22Rv1 (cell line): ENCODE measurements around the gene VAMP7.

ENCODE experiments used
- H3K27ac ChIP-seq: fragments of 450-650 bp; 2 replicates; pipeline ENCODE4 v1.5.1; 2017
- ZFX ChIP-seq: fragments of 450-650 bp; IDR thresholded peaks from 2 replicates; pipeline ENCODE4 v1.6.1; 2017; ENCODE audit warnings: antibody characterized with exemption, borderline replicate concordance
- TF ChIP-seq, protein P1 (sequence below): fragments of 450-650 bp; IDR thresholded peaks from 2 replicates; pipeline ENCODE4 v1.5.1; 2017; ENCODE audit warnings: mild to moderate bottlenecking

The VAMP7 gene

GRCh38 chrX:155870958-155871357 is 10.2 kb upstream of the VAMP7 start:
- TF ChIP-seq ZFX: no peak
- TF ChIP-seq, protein P1, sequence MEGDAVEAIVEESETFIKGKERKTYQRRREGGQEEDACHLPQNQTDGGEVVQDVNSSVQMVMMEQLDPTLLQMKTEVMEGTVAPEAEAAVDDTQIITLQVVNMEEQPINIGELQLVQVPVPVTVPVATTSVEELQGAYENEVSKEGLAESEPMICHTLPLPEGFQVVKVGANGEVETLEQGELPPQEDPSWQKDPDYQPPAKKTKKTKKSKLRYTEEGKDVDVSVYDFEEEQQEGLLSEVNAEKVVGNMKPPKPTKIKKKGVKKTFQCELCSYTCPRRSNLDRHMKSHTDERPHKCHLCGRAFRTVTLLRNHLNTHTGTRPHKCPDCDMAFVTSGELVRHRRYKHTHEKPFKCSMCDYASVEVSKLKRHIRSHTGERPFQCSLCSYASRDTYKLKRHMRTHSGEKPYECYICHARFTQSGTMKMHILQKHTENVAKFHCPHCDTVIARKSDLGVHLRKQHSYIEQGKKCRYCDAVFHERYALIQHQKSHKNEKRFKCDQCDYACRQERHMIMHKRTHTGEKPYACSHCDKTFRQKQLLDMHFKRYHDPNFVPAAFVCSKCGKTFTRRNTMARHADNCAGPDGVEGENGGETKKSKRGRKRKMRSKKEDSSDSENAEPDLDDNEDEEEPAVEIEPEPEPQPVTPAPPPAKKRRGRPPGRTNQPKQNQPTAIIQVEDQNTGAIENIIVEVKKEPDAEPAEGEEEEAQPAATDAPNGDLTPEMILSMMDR: no peak
- H3K27ac ChIP-seq: no peak overlapping the region

GRCh38 chrX:155871934-155872333 is 9.2 kb upstream of the VAMP7 start:
- H3K27ac ChIP-seq: no peak overlapping the region
- TF ChIP-seq, protein P1: no peak
- no peak for TF ChIP-seq ZFX

DNA sequence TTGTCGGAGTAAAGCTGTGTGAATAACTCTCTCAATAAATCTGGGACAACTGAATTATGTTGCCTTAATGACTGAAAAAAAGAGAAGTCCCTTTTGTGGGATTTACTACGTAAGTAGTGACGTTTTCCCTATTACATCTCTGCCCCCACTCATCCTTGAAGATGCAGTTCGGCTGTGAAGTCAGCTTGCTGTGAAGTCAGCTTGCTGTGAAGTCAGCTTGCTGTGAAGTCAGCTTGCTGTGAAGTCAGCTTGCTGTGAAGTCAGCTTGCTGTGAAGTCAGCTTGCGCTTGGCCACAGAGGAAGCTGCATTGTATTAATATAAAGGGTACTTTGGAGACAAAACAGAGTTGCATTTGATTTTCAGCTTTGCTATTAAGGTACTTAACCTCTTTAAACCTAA is 8.0 kb upstream of the VAMP7 start:
- no peak overlapping the region for H3K27ac ChIP-seq
- TF ChIP-seq ZFX: no peak
- TF ChIP-seq, protein P1: no peak

DNA sequence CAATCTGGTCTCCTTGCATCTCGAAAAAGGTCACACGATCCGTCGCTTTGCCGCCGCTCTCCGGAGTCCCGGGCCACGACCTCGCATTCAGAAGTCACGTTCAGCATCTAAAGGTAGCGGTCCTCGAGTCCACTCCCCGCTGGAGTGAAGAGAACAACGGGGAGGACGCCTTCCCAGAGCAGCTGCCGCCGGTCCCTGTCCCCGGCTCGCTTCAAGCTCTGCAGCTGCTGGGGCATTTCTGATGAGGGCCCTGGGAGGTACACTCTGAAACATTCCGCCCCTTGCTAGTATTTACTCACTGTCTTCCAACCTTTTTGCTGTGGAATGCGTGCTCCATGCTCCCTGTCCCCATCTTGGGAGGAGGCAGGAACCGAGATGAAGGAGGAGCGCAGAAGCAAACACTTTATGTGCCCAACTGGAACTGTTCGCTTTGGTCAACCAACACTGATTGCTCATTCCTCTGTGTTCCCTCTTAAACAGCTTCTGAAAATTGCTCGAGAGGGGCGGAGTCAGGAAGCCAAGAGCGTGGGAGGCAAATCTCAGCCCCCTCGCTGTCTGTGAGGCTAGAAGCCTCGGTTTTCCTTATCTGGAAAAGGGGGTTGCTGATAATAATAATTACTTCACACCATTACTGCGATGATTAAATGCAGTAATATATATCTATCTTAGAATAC is 6.4 kb upstream of the VAMP7 start:
- TF ChIP-seq, protein P1: no peak
- TF ChIP-seq ZFX: no peak
- H3K27ac ChIP-seq: no peak overlapping the region

- TF ChIP-seq, protein P1: no peak
- no peak for TF ChIP-seq ZFX
- no peak overlapping the region for H3K27ac ChIP-seq
Observed at GRCh38 chrX:155876704-155877103, 4.4 kb upstream of the VAMP7 start.

- no peak for TF ChIP-seq ZFX
- TF ChIP-seq, protein P1: no peak
- no peak overlapping the region for H3K27ac ChIP-seq
Observed at GRCh38 chrX:155877288-155877687, 3.9 kb upstream of the VAMP7 start.

GRCh38 chrX:155880586-155881157 is 473 bp upstream of the VAMP7 start:
- peak overlapping the region; percentile 18; the same call in 1 of the 2 replicates for H3K27ac ChIP-seq
- no peak for TF ChIP-seq ZFX
- TF ChIP-seq, protein P1: no peak
